Measurements from ENCODE around the gene CDC37L1. TPM values are rescaled to one million over a fixed set of nuclear protein-coding genes. Genes with fewer than 3 reads are reported as not detected.
"Not testable (repeated sequence)": the region's sequence is repeated elsewhere in the genome, so short reads cannot be mapped to it uniquely, and the experiment has no call there.

Gene CDC37L1
- 17.4 TPM for total RNA-seq

DNA sequence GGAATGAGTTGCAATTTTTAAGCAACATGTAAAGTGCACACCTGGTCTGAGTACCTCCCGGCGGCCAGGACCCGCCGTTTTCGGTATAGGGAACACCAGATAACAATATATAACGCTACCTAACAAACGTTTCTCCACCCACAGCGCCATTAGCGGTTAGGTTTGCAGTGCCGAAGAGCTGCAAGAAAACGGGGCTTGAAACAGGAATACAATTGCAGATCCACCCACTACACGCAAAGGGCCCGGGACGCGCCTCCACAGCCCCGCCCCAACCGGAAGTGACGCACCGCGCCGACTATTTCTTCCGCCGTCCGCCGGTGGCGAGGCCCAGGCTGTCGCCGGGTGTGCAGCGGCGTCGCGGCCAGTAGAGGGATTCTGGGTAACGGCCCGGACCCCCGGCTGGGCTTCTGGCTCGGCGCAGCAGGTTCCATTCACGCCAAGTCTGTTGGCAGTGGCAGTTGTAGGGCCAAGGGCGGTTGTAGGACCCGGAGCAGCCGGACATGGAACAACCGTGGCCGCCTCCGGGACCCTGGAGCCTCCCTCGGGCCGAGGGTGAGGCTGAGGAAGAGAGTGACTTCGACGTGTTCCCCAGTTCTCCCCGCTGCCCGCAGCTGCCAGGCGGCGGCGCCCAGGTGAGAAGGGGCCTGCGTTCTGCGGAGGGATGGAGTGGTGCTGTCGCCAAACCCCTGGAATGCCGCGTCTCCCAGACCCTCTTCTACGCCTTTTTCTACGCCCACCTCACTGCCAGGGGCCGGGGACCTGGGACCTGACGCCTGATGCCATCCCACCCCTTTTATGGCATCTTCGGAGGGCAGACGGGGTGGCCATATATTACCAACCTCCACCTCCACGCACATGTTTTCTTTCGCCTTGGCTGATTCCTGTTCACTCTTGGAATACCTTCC, at the start of gene CDC37L1:
CDC37L1 (plus strand) TSS at position 302 of the 905 bp plus-strand sequence; CDS start at position 501, 199 bp downstream.
- DNase-seq: peak; percentile 97

DNA sequence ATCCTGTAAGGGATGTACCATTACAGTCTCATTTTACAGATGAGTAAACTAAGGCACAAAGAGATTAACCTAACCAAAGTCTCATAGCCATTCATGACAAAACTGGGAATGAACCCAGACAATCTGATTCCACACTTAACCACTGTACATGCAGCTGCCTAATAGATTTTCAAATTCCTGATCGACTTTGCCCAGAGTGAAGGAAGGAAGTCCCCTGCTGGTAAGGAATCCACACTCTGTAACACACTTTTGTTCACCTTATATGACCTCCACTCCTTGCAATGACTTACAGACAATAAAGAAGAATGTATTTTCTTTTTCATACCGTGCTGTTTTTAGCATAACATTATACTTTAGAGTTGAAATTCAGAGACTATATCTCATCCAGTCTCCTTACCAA, 48.5 kb upstream of the CDC37L1 start:
- DNase-seq: no peak

DNA sequence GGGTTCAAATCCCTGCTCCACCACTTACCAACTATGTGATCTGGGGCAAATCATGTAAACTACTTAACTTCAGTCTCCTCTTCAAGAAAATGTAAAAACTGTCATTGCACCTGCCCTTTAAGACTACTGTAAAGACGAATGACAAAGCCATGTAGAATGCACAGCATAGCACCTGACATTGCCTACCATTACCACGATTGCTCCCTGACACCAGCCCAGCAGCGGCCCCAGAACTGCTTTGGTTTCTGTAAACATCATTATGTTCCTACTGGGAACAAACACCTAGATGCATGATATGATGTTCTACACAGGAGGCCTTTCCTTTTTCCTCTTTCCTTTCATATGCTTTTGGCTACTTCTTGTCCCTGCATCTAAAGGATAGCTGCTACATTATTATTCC, 40.4 kb upstream of the CDC37L1 start:
- no peak for DNase-seq

DNA sequence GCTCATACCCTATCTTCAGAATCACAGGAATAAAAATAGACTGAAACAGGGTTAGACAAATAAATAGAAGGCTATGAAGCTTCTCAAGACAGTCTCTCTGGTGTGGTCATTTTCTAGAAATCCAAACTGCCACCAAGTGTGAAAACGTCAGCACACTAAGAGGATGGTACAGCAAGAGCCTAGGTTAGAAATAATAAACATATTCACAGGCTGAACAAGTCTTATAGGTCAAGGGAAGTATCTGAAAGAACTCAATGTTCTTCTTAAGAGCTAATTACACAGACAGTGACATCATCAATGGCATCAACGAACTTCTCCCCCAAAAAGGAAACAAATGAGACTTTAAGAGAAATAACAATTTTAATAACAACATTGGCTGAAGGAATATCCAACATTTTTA, 39.9 kb upstream of the CDC37L1 start:
- DNase-seq: no peak

GRCh38 chr9:4640027-4640426, 39.3 kb upstream of the CDC37L1 start:
- DNase-seq: peak; percentile 1

- DNase-seq: no peak
Observed at GRCh38 chr9:4642351-4642750, 37.0 kb upstream of the CDC37L1 start.

- DNase-seq: no peak
Observed at GRCh38 chr9:4654084-4654483, 25.3 kb upstream of the CDC37L1 start.

DNA sequence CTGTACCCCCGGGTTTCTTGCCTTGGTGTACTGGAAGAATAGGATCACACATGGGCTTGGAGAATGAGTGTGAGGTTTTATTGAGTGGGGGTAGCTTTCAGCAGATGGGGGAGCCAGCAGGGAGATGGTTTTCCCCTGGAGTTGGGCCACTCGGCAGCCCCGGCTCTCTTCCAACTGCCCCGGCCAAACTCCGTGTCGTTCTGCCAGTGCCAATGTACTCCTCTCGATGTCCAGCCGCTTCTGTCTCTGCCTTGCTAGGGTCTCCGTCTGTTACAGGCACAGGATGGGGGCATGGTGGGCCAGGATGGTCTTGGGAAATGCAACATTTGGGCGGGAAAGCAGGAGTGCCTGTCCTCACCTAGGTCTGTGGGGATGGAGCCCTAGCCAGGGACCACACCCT, 24.8 kb upstream of the CDC37L1 start:
- no peak for DNase-seq

DNA sequence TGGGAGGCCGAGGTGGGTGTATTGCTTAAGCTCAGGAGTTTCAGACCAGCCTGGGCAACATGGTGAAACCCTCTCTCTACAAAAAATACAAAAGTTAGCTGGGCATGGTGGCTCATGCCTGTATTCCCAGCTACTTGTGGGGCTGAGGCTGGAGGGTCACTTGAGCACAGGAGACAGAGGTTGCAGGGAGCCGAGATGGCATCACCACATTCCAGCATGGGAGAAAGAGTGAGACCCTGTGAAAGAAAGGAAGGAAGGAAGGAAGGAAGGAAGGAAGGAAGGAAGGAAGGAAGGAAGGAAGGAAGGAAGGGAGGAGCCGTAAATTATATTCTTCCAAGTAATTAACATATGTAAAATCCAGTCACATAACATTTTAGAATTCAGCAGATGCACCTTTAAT, 23.2 kb upstream of the CDC37L1 start:
- DNase-seq: not testable (repeated sequence)

- no peak for DNase-seq
Observed at GRCh38 chr9:4656621-4657020, 22.7 kb upstream of the CDC37L1 start.

DNA sequence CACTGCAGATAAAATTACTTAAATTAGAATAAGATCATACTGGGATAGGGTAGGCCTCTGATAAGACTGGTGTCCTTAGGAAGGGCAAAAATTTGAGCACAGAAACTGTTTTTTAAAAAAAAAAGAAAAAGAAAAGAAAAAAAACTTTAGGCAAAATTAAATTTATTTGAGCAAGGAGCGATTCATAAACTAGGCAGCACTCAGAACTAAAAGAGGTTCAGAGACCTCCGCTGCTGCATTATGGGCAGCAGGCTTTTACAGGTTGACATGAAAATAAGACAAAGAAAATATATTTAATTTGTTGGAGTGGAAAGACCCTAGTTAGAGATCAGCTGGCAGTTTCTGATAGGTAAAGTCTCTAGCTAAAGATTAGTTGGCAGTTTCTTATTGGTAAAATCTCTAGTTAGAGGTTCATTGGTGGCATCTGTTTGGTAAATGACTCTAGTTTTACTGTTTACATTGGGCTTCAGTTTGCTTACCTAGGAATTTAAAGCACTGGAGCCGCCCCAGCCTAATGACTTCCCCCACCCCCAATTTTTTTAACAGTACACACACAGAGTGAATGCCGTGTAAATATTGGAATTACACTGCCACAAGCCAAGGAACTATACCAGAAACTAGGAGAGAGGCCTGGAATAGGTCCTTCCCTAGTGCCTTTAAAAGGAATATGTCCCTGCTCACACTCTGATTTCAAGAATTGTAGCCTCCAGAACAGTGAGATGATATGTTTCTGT, 21.8 kb upstream of the CDC37L1 start:
- DNase-seq: no peak

DNA sequence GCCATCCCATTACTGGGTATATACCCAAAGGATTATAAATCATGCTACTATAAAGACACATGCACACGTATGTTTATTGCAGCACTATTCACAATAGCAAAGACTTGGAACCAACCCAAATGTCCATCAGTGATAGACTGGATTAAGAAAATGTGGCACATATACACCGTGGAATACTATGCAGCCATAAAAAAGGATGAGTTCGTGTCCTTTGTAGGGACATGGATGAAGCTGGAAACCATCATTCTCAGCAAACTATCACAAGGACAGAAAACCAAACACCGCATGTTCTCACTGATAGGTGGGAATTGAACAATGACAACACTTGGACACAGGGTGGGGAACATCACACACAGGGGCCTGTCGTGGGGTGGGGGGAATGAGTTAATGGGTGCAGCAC, 18.7 kb upstream of the CDC37L1 start:
- not testable (repeated sequence) for DNase-seq

- no peak for DNase-seq
Observed at GRCh38 chr9:4661165-4661564, 18.2 kb upstream of the CDC37L1 start.

DNA sequence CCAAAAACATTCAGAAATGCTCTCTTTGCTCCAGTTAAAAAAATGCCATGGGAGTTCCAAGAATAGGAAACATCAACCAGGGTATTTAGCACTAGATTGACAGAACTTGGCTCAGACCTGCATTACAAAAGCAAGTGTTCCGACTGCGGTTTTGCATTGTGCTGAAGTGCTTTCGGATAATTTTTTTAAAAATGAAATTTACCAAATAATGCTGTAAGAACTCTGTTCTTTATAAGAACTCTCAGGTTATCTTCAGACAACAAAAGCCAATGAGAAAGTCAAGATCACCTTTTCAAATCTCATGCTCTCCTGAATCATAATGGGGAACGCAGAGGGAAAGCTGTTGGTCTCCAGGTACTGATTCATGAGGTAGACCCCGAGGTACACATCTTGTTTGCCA, 17.8 kb upstream of the CDC37L1 start:
- no peak for DNase-seq

- DNase-seq: peak; percentile 52
Observed at GRCh38 chr9:4662108-4662988, 17.0 kb upstream of the CDC37L1 start, which contains the start of gene PLPP6. Gene PLPP6 (plus strand): TSS chr9:4662294. CDS start chr9:4662376, 82 bp downstream.

GRCh38 chr9:4662989-4663792, 16.2 kb upstream of the CDC37L1 start:
- DNase-seq: no peak

DNA sequence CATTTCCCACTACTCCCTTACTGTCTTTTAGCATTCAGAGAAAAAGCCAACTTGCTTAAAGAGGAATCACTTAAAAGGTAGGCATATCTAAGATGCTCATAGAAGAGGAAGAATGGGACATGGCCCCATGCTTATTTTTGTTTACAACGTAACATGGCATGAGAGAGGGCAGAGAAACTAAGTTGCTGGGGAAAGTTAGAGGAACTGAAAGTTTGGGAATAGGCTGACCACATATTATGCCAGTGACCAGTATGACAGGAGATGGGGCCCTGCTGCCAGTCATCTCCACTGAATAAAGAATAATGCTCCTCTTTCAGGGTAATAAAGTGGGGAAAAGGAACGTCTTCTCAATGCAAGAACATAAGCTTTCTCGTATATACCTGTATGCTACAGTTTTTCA, 15.4 kb upstream of the CDC37L1 start:
- no peak for DNase-seq

DNA sequence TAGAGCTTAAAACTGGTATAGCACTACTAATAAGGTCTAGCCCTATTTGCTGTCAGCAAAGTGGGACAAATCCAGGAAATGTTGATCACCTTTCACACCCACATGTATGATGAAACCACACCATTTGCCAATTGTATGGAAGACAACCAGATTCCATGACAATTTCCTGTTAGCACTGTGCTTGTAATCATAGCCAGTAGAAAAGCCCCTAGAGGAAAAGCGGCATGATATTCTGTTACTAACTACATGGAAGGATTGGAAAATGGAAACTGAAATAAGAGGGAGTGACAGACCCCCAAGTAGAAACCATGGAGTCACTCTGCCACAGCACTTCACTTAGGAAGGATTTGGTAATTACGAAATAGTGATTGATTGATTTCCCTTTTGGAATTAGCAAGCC, 14.0 kb upstream of the CDC37L1 start:
- DNase-seq: peak; percentile 23

DNA sequence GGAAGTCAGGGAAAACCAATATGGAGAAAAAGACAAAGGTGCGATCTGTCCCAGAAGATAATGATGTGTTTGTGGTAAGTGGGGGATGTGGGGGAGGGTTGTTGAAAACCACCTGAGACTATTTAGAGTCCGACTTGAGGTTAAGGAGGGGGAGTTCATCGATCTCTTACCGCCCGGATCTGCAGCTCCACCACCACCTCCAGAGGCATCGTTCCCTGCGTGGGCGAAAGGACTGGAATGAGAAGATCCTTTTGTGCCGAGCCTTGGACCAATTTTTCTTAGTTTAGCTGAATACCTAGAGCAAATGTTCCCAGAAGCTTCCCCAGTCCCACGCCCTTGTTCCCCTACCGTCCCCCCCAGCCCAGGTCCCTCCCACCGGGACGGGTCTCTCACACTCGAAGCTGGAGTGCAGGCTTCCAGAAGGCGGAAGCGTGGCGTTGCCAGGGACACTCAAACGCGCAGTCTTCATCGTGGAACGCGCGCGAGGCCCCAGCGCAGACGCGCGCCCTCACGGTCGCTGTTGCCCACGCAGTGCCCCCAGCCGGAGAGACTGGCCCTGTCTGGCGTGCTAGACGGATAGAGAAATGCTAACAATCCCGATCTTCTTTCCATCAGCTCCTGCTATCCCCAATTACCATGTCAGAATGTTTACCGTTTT, 13.2 kb upstream of the CDC37L1 start, which contains the start of gene SPATA6L:
SPATA6L (minus strand) TSS at position 439 of the 658 bp plus-strand sequence; CDS start at position 209, 230 bp downstream.
- DNase-seq: peak; percentile 66

GRCh38 chr9:4667681-4668080, 11.7 kb upstream of the CDC37L1 start:
- no peak for DNase-seq

GRCh38 chr9:4668604-4669003, 10.8 kb upstream of the CDC37L1 start:
- no peak for DNase-seq

Measured in skin of body (tissue), 2 donors.